HG02798 (cell line): ENCODE results near the gene LGALS7B.
"Not testable (repeated sequence)": the region's sequence is repeated elsewhere in the genome, so short reads cannot be mapped to it uniquely, and the experiment has no call there.

ENCODE experiments used
- ATAC-seq: cut with Tn5 transposase; IDR thresholded peaks from one replicate; pipeline ENCODE4 v1.9.1; 2021; ENCODE audit warnings: mild to moderate bottlenecking; ENCODE audit not compliant: unreplicated experiment, poor library complexity

LGALS7B gene

GRCh38 chr19:38793671-38794070, 4.7 kb downstream of the LGALS7B start:
- no peak for ATAC-seq

GRCh38 chr19:38795549-38795948, 6.5 kb downstream of the LGALS7B start:
- no peak for ATAC-seq

- ATAC-seq: no peak
These were observed 7.2 kb downstream of the LGALS7B start for GRCh38 chr19:38796154-38796553.

GRCh38 chr19:38797781-38798180, 8.8 kb downstream of the LGALS7B start:
- ATAC-seq: not testable (repeated sequence)

GRCh38 chr19:38799104-38799503, 10.1 kb downstream of the LGALS7B start:
- no peak for ATAC-seq

GRCh38 chr19:38800577-38801347, 11.8 kb downstream of the LGALS7B start:
- no peak for ATAC-seq

GRCh38 chr19:38801359-38802095, 12.5 kb downstream of the LGALS7B start:
- ATAC-seq: no peak

- ATAC-seq: no peak
These were observed 14.5 kb downstream of the LGALS7B start for GRCh38 chr19:38803543-38803942.

- ATAC-seq: no peak
These were observed 16.2 kb downstream of the LGALS7B start for GRCh38 chr19:38805180-38805579.

GRCh38 chr19:38806371-38806770, 17.4 kb downstream of the LGALS7B start:
- ATAC-seq: no peak

GRCh38 chr19:38807374-38808098, 18.5 kb downstream of the LGALS7B start:
- ATAC-seq: not testable (repeated sequence)

- no peak for ATAC-seq
These were observed 19.7 kb downstream of the LGALS7B start for GRCh38 chr19:38808741-38809140.

- no peak for ATAC-seq
These were observed 20.7 kb downstream of the LGALS7B start for GRCh38 chr19:38809592-38810252.

- ATAC-seq: no peak
These were observed 23.2 kb downstream of the LGALS7B start for GRCh38 chr19:38812009-38812840.

- ATAC-seq: no peak
These were observed 23.9 kb downstream of the LGALS7B start, which contains the start of gene LGALS4 for GRCh38 chr19:38812841-38813320. TSS of gene LGALS4 (minus strand) at chr19:38812945. CDS start at chr19:38812886, 59 bp downstream.

GRCh38 chr19:38813323-38813722, 24.3 kb downstream of the LGALS7B start:
- no peak for ATAC-seq

GRCh38 chr19:38813932-38814331, 24.9 kb downstream of the LGALS7B start:
- not testable (repeated sequence) for ATAC-seq

GRCh38 chr19:38815059-38816001, 26.3 kb downstream of the LGALS7B start:
- ATAC-seq: no peak
